Measurements from ENCODE around the gene APOB. TPM values are rescaled to one million over a fixed set of nuclear protein-coding genes. Genes with fewer than 3 reads are reported as not detected.

Gene APOB
- total RNA-seq, 1 experiment from 2014 or later, result not detected

- Histone ChIP-seq H3K4me3 (ENCODE audit: low read depth, low read length, poor library complexity, severe bottlenecking) (no peak overlapping the region), H3K4me1 (ENCODE audit: insufficient read depth, low read length, poor library complexity, severe bottlenecking) (no peaks in the 10 kb centered on the region), H3K36me3 (ENCODE audit: insufficient read depth, low read length, poor library complexity, severe bottlenecking) (no peaks in the 10 kb centered on the region), H3K27ac (ENCODE audit: low read depth, low read length, poor library complexity, severe bottlenecking) (no peak overlapping the region), H3K9me3 (ENCODE audit: low read depth, low read length, poor library complexity, severe bottlenecking) (no peaks in the 10 kb centered on the region), H3K27me3 (replicated peaks; ENCODE audit: insufficient read depth, low read depth, low read length, poor library complexity) (peaks cover 44% of the 10 kb centered on the region)
- no TSS peak for BruUV-seq (replicated peaks)
- POLR2A ChIA-PET (ENCODE audit: low non-redundant PET), result no interaction called here
- DNase-seq (ENCODE audit: low spot score), result no peak
- TF ChIP-seq CTCF (conservative IDR thresholded peaks at IDR 0.05; ENCODE audit: low read depth, low read length), result no peak
- TF ChIP-seq EZH2 (IDR thresholded peaks at IDR 0.05; ENCODE audit: borderline replicate concordance, low read depth, low read length, poor library complexity, severe bottlenecking), result no peak
- intact Hi-C loops (cut with micrococcal nuclease; ENCODE audit: unreplicated experiment), result no loop called here
- CTCF ChIA-PET, result no interaction called here
Measured at GRCh38 chr2:21018290-21018689, 25.6 kb downstream of the APOB start.

- DNase-seq (ENCODE audit: low spot score), result no peak
- Histone ChIP-seq H3K27me3 (replicated peaks; ENCODE audit: insufficient read depth, low read depth, low read length, poor library complexity) (peaks cover 43% of the 10 kb centered on the region), H3K4me1 (ENCODE audit: insufficient read depth, low read length, poor library complexity, severe bottlenecking) (no peaks in the 10 kb centered on the region), H3K27ac (ENCODE audit: low read depth, low read length, poor library complexity, severe bottlenecking) (no peak overlapping the region), H3K4me3 (ENCODE audit: low read depth, low read length, poor library complexity, severe bottlenecking) (no peak overlapping the region), H3K9me3 (ENCODE audit: low read depth, low read length, poor library complexity, severe bottlenecking) (no peaks in the 10 kb centered on the region), H3K36me3 (ENCODE audit: insufficient read depth, low read length, poor library complexity, severe bottlenecking) (no peaks in the 10 kb centered on the region)
- POLR2A ChIA-PET (ENCODE audit: low non-redundant PET), result no interaction called here
- intact Hi-C loops (cut with micrococcal nuclease; ENCODE audit: unreplicated experiment), result no loop called here
- BruUV-seq (replicated peaks), result no TSS peak
- CTCF ChIA-PET, result no interaction called here
- TF ChIP-seq CTCF (conservative IDR thresholded peaks at IDR 0.05; ENCODE audit: low read depth, low read length) (no peak), EZH2 (IDR thresholded peaks at IDR 0.05; ENCODE audit: borderline replicate concordance, low read depth, low read length, poor library complexity, severe bottlenecking) (no peak)
Measured at GRCh38 chr2:21017748-21018276, 26.1 kb downstream of the APOB start.

- ChIA-PET CTCF (no interaction called here), POLR2A (ENCODE audit: low non-redundant PET) (no interaction called here)
- TF ChIP-seq EZH2 (IDR thresholded peaks at IDR 0.05; ENCODE audit: borderline replicate concordance, low read depth, low read length, poor library complexity, severe bottlenecking) (no peak), CTCF (conservative IDR thresholded peaks at IDR 0.05; ENCODE audit: low read depth, low read length) (no peak)
- no TSS peak for BruUV-seq (replicated peaks)
- Histone ChIP-seq H3K9me3 (ENCODE audit: low read depth, low read length, poor library complexity, severe bottlenecking) (no peaks in the 10 kb centered on the region), H3K27ac (ENCODE audit: low read depth, low read length, poor library complexity, severe bottlenecking) (no peak overlapping the region), H3K4me3 (ENCODE audit: low read depth, low read length, poor library complexity, severe bottlenecking) (no peak overlapping the region), H3K27me3 (replicated peaks; ENCODE audit: insufficient read depth, low read depth, low read length, poor library complexity) (peaks cover 48% of the 10 kb centered on the region), H3K4me1 (ENCODE audit: insufficient read depth, low read length, poor library complexity, severe bottlenecking) (no peaks in the 10 kb centered on the region), H3K36me3 (ENCODE audit: insufficient read depth, low read length, poor library complexity, severe bottlenecking) (no peaks in the 10 kb centered on the region)
- DNase-seq (ENCODE audit: low spot score), result no peak
- intact Hi-C loops (cut with micrococcal nuclease; ENCODE audit: unreplicated experiment), result no loop called here
Measured at GRCh38 chr2:21015281-21015645, 28.6 kb downstream of the APOB start.
